A549 (cell line): Measurements from ENCODE around the gene TIMP3.

Source experiments
- CTCF ChIP-seq: fragments of >200 bp; sonication (Bioruptor Twin); formaldehyde crosslinking; IDR thresholded peaks from 3 replicates; pipeline ENCODE4 v1.5.1; 2016
- ELK1 ChIP-seq: fragments of 150-350 bp; IDR thresholded peaks from 2 replicates; pipeline ENCODE4 v1.6.1; 2014; ENCODE audit warnings: low read depth, mild to moderate bottlenecking, low read length
- EP300 ChIP-seq, 2 experiments: fragments of >200 bp; sonication (Bioruptor Twin); formaldehyde crosslinking; IDR thresholded peaks; 2 replicates in 1 of 2; 3 replicates in 1 of 2; pipeline ENCODE4 v1.6.1; 2016 to 2017
- ESRRA ChIP-seq: fragments of 150-350 bp; IDR thresholded peaks from 2 replicates; pipeline ENCODE4 v1.6.1; 2014; ENCODE audit warnings: mild to moderate bottlenecking, low read length, borderline replicate concordance
- MYC ChIP-seq: IDR thresholded peaks from 2 replicates; pipeline ENCODE4 v1.6.1; 2012; ENCODE audit warnings: mild to moderate bottlenecking, inconsistent platforms, low read length, improper control_type of control experiment, borderline replicate concordance
- NPAS2 ChIP-seq: fragments of 250-450 bp; sonication (Bioruptor Pico); IDR thresholded peaks from 2 replicates; pipeline ENCODE4 v1.8.0; 2022; ENCODE audit warnings: mild to moderate bottlenecking, moderate library complexity, borderline replicate concordance
- PHF8 ChIP-seq: fragments of 200-600 bp; sonication (generic); IDR thresholded peaks from 2 replicates; pipeline ENCODE4 v1.6.1; 2016; ENCODE audit warnings: low read depth, mild to moderate bottlenecking, antibody characterized with exemption, moderate library complexity, borderline replicate concordance
- POLR2A ChIP-seq: IDR thresholded peaks from 2 replicates; pipeline ENCODE4 v1.6.1; 2012; ENCODE audit warnings: mild to moderate bottlenecking, low read length
- POLR2AphosphoS2 ChIP-seq: conservative IDR thresholded peaks from 2 replicates; pipeline ENCODE4 v1.6.1; 2012; ENCODE audit warnings: low read length, improper control_type of control experiment, inconsistent platforms
- RAD21 ChIP-seq, 2 experiments: fragments of >200 bp in 1 of 2; sonication (Bioruptor Twin) in 1 of 2; formaldehyde crosslinking in 1 of 2; IDR thresholded peaks in 1 of 2; conservative IDR thresholded peaks in 1 of 2; 2 replicates in 1 of 2; 3 replicates in 1 of 2; pipeline ENCODE4 v1.6.1; 2012 to 2018; ENCODE audit warnings: inconsistent platforms in 1 of 2
- REST ChIP-seq: fragments of 200-600 bp; sonication (generic); IDR thresholded peaks from 2 replicates; pipeline ENCODE4 v1.6.1; 2016; ENCODE audit warnings: antibody characterized with exemption, mild to moderate bottlenecking, moderate library complexity
- RFX5 ChIP-seq: fragments of 450-650 bp; IDR thresholded peaks from 2 replicates; pipeline ENCODE4 v1.7.1; 2014; ENCODE audit warnings: antibody characterized with exemption, mild to moderate bottlenecking, moderate library complexity
- TP53 ChIP-seq: fragments of 250-450 bp; sonication (Bioruptor Pico); IDR thresholded peaks from 2 replicates; pipeline ENCODE4 v1.5.0; 2021; ENCODE audit warnings: mild to moderate bottlenecking, moderate library complexity

GRCh38 chr22:32842486-32842885 is 41.0 kb downstream of the TIMP3 start:
- TF ChIP-seq RAD21 (conservative IDR thresholded peaks at IDR 0.05 in 1 of 2, IDR thresholded peaks at IDR 0.05 in 1 of 2), result no peak
- TF ChIP-seq TP53 (CRISPR knock-in tag), result no peak
- no peak for TF ChIP-seq CTCF
- TF ChIP-seq REST, result no peak
- no peak for TF ChIP-seq POLR2A
- no peak for TF ChIP-seq RFX5
- TF ChIP-seq POLR2AphosphoS2, result no peak
- TF ChIP-seq MYC, result no peak
- no peak for TF ChIP-seq ELK1
- TF ChIP-seq EP300 (IDR thresholded peaks at IDR 0.05), result no peak
- TF ChIP-seq PHF8, result no peak
- no peak for TF ChIP-seq ESRRA
- no peak for TF ChIP-seq NPAS2
